ENCODE results near the gene FNBP1. TPM values are rescaled to one million over a fixed set of nuclear protein-coding genes. Genes with fewer than 3 reads are reported as not detected.
"Not testable (repeated sequence)": the region's sequence is repeated elsewhere in the genome, so short reads cannot be mapped to it uniquely, and the experiment has no call there.

FNBP1 gene
- total RNA-seq, 4 donors from 2014 or later: 13.3 to 30.0 (median 17.9) TPM

GRCh38 chr9:129988607-129989361, 54.2 kb downstream of the FNBP1 start:
- Histone ChIP-seq H3K27me3 (no peaks in the 10 kb centered on the region), H3K27ac (peak overlapping the region in 1 of 4 donors; percentile 80), H3K36me3 (no peaks in the 10 kb centered on the region), H3K4me3 (no peak overlapping the region), H3K9me3 (no peaks in the 10 kb centered on the region), H3K4me1 (peaks cover 6 to 17% of the 10 kb centered on the region in 2 donors)
- TF ChIP-seq POLR2A (IDR thresholded peaks at IDR 0.05): no peak
- no peak for TF ChIP-seq CTCF (IDR thresholded peaks at IDR 0.05 in 4 of 5, conservative IDR thresholded peaks at IDR 0.05 in 1 of 5)
- DNase-seq: no peak
- in situ Hi-C loops (cut with MboI; ENCODE audit: low sequenced_read_pairs in 4 of 4): no loop called here
- intact Hi-C loops (cut with DNase I; ENCODE audit: low total_unique reads): loop anchor here (10.0 kb wide), 1 partner anchor 54 kb away; no protein-coding TSS in a partner anchor
- ATAC-seq: no peak

GRCh38 chr9:129987941-129988340, 55.0 kb downstream of the FNBP1 start:
- no peaks in the 10 kb centered on the region for H3K9me3 ChIP-seq
- in situ Hi-C loops (cut with MboI; ENCODE audit: low sequenced_read_pairs in 4 of 4): no loop called here
- H3K4me3 ChIP-seq: no peak overlapping the region
- TF ChIP-seq CTCF (IDR thresholded peaks at IDR 0.05 in 4 of 5, conservative IDR thresholded peaks at IDR 0.05 in 1 of 5): no peak
- TF ChIP-seq POLR2A (IDR thresholded peaks at IDR 0.05): no peak
- peaks cover 6 to 17% of the 10 kb centered on the region in 2 donors for H3K4me1 ChIP-seq
- no peaks in the 10 kb centered on the region for H3K36me3 ChIP-seq
- H3K27me3 ChIP-seq: no peaks in the 10 kb centered on the region
- DNase-seq (no peak), ATAC-seq (no peak)
- peak overlapping the region in 3 of 4 donors; percentile 72 to 83 (median 80) for H3K27ac ChIP-seq
- intact Hi-C loops (cut with DNase I; ENCODE audit: low total_unique reads): loop anchor here (10.0 kb wide), 1 partner anchor 53 kb away; no protein-coding TSS in a partner anchor

DNA sequence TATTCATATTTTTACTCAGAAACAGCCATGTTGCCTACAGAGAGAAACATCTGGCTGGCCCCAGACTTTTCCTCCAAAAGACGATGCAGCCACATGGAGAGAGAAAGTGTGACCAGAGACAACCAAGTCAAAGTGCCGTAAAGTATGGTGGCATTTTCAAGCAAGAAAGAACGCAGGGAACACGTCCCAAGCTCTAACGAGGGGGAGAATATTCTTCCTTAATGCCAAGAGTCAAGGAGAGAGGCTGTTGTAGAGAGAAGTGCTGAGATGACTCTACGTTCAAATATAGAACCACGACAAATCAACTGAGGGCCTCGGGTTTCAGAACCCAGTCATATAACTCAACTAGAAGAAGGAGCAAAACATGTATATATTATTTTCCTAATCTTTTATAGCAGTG, 55.9 kb downstream of the FNBP1 start:
- DNase-seq (peak in 1 of 2 donors; percentile 28), ATAC-seq (peak; percentile 97)
- Histone ChIP-seq H3K9me3 (no peaks in the 10 kb centered on the region), H3K36me3 (no peaks in the 10 kb centered on the region), H3K4me3 (no peak overlapping the region), H3K4me1 (peaks cover 6 to 17% of the 10 kb centered on the region in 2 donors), H3K27ac (peak overlapping the region; percentile 70 to 83 (median 76)), H3K27me3 (no peaks in the 10 kb centered on the region)
- TF ChIP-seq CTCF (IDR thresholded peaks at IDR 0.05 in 4 of 5, conservative IDR thresholded peaks at IDR 0.05 in 1 of 5) (no peak), POLR2A (IDR thresholded peaks at IDR 0.05) (no peak)
- intact Hi-C loops (cut with DNase I; ENCODE audit: low total_unique reads) (loop anchor here (10.0 kb wide), 1 partner anchor 52 kb away; no protein-coding TSS in a partner anchor), in situ Hi-C loops (cut with MboI; ENCODE audit: low sequenced_read_pairs in 4 of 4) (no loop called here)

DNA sequence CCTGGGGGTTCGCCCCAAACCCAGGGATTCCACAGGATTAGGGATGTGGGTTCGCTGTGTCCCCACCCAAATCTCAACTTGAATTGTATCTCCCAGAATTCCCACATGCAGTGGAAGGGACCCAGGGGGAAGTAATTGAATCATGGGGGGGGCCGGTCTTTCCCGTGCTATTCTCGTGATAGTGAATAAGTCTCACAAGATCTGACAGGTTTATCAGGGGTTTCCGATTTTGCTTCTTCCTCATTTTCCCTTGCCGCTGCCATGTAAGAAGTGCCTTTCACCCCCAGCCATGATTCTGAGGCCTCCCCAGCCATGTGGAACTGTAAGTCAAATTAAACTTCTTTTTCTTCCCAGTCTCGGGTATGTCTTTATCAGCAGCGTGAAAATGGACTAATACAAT, 58.4 kb downstream of the FNBP1 start:
- H3K27ac ChIP-seq: peak overlapping the region in 1 of 4 donors; percentile 6
- in situ Hi-C loops (cut with MboI; ENCODE audit: low sequenced_read_pairs in 4 of 4); H3K27me3 ChIP-seq; ATAC-seq; H3K9me3 ChIP-seq; H3K4me3 ChIP-seq; DNase-seq; H3K36me3 ChIP-seq: not testable (repeated sequence)
- H3K4me1 ChIP-seq: peaks cover 6 to 16% of the 10 kb centered on the region in 2 donors
- intact Hi-C loops (cut with DNase I; ENCODE audit: low total_unique reads): loop anchor here (10.0 kb wide), 1 partner anchor 50 kb away; no protein-coding TSS in a partner anchor

DNA sequence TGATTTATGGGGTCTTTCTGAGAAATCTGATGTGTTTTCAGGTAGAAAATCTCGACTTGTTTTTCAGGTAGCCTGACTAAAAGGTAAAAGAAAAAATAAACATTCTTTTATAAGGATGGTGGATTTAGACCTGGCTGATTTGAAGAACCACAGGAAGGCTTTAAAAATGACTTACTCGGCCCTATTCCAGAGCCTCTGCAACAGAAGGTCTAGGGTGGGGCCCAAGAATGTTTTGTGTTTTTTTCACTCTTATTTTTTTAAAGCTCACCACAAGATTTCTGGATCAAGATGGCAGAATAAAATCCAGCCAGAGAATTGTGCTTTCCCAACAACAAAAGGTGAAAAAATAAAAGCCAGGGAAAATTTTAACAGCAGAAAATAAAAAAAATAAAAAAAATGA, 59.1 kb downstream of the FNBP1 start:
- TF ChIP-seq POLR2A (IDR thresholded peaks at IDR 0.05) (no peak), CTCF (IDR thresholded peaks at IDR 0.05 in 4 of 5, conservative IDR thresholded peaks at IDR 0.05 in 1 of 5) (no peak)
- no peaks in the 10 kb centered on the region for H3K9me3 ChIP-seq
- H3K27me3 ChIP-seq: no peaks in the 10 kb centered on the region
- no peak overlapping the region for H3K4me3 ChIP-seq
- ATAC-seq: no peak
- DNase-seq: no peak
- in situ Hi-C loops (cut with MboI; ENCODE audit: low sequenced_read_pairs in 4 of 4): no loop called here
- intact Hi-C loops (cut with DNase I; ENCODE audit: low total_unique reads): loop anchor here (10.0 kb wide), 1 partner anchor 49 kb away; no protein-coding TSS in a partner anchor
- H3K4me1 ChIP-seq: peaks cover 6 to 13% of the 10 kb centered on the region in 2 donors
- H3K36me3 ChIP-seq: no peaks in the 10 kb centered on the region
- peak overlapping the region in 1 of 4 donors; percentile 6 for H3K27ac ChIP-seq
